GM21447 (cell line): Measurements from ENCODE around the gene PRRC2A.

Experiments used
- ATAC-seq: cut with Tn5 transposase; IDR thresholded peaks from one replicate; pipeline ENCODE4 v1.9.1; 2021; ENCODE audit not compliant: unreplicated experiment

PRRC2A gene

GRCh38 chr6:31645325-31645724 is 24.8 kb downstream of the PRRC2A start:
- ATAC-seq = no peak

- peak; percentile 35 for ATAC-seq
Observed at GRCh38 chr6:31651602-31652191, 31.2 kb downstream of the PRRC2A start.

GRCh38 chr6:31652925-31653724 is 32.6 kb downstream of the PRRC2A start:
- peak; percentile 67 for ATAC-seq

- no peak for ATAC-seq
Observed at GRCh38 chr6:31654574-31655348, 34.2 kb downstream of the PRRC2A start.

GRCh38 chr6:31655349-31656237 is 35.1 kb downstream of the PRRC2A start, which contains the start of gene APOM:
TSS of gene APOM (plus strand) at chr6:31655894. CDS start at chr6:31655967, 73 bp downstream.
- no peak for ATAC-seq

GRCh38 chr6:31657406-31658157 is 37.1 kb downstream of the PRRC2A start:
- no peak for ATAC-seq

GRCh38 chr6:31658158-31658688 is 37.7 kb downstream of the PRRC2A start:
- ATAC-seq = no peak

GRCh38 chr6:31658983-31659648 is 38.6 kb downstream of the PRRC2A start:
- no peak for ATAC-seq

GRCh38 chr6:31659649-31660380 is 39.3 kb downstream of the PRRC2A start:
- no peak for ATAC-seq

GRCh38 chr6:31660381-31661261 is 40.1 kb downstream of the PRRC2A start, which contains the start of gene C6orf47:
TSS of gene C6orf47 (minus strand) at chr6:31660778. CDS start at chr6:31659947, 831 bp downstream.
- ATAC-seq = no peak

GRCh38 chr6:31661262-31662123 is 41.0 kb downstream of the PRRC2A start:
- no peak for ATAC-seq

GRCh38 chr6:31662124-31662723 is 41.7 kb downstream of the PRRC2A start:
- no peak for ATAC-seq

- no peak for ATAC-seq
Observed at GRCh38 chr6:31663126-31663960, 42.8 kb downstream of the PRRC2A start.

- no peak for ATAC-seq
Observed at GRCh38 chr6:31663961-31664789, 43.7 kb downstream of the PRRC2A start.
